Mesenteric fat pad (tissue), 1 donor: ENCODE results near the gene TBX15. TPM values are rescaled to one million over a fixed set of nuclear protein-coding genes. Genes with fewer than 3 reads are reported as not detected.

Experiments used
- DNase-seq: peaks from one replicate; pipeline ENCODE4 v3.0.0-alpha.2; 2020; ENCODE audit warnings: low spot score
- total RNA-seq: library from RNA; stranded (reverse); fragmentation: NEBNext Ultra II Directional; extraction: Animal tissue kit (Norgen Biotek cat#: 25700); gene quantifications from one replicate; pipeline ENCODE4 v1.2.1, GENCODE V29; 2021
- donor health status: DM: yes; HTN: yes; CAD: no.

The TBX15 gene
- total RNA-seq, 1 donor from 2014 or later: 10.4 TPM

DNA sequence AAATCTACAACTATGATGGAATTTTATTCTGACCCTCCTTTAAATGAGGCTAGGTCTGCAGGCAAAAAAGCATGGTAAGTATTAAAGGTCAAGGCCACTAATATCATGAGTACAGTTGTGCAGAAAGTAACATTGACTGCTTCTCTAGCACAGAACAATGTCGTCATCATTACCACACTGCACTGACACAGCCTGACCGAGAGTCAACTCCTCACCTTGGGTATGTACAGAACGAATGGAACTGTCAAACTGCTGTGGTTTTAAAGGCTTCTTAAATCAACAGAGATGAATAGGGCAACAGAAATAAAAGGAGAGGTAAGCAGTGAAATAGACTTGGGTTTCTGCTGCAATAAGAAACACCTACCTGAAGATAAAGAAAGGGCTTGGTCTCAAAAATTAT, 88.8 kb downstream of the TBX15 start:
- no peak for DNase-seq

DNA sequence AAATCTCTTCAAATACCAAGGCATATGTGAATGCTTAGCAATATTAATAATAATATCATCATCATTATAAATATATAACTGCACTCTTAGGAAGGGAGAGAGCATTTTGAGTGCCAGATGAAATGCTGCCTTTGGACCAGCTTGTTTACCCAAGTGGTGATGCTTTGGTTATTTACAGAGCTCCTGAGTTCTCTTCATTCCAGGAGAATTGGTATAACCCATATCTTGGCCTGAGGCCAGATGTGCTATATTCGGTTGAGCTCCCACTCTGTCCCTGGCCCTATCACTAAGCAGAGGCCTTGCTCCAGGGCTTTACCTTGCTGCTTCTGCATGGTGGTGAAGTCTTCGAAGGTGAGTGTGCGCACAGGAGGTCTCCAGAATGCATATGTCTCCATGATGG, 89.4 kb downstream of the TBX15 start:
- DNase-seq: no peak

DNA sequence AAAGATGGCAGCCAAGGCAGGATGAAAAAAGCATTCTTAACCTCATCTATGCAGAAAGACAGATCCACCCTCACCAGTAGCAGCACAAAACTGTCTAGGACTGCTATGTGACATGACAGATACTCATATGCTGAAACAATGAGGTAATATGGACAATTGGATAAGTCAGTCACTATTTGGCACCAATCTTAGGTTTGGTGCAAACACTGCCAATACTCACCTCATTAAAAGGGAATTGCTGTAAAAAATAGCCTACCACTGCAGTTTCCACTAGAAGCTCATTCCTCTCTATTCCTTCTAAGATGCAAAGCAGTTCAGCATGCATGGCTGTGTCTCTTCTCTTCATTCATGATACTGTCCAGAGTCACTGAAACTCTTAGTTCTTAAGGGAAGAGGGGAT, 91.7 kb downstream of the TBX15 start:
- no peak for DNase-seq

DNA sequence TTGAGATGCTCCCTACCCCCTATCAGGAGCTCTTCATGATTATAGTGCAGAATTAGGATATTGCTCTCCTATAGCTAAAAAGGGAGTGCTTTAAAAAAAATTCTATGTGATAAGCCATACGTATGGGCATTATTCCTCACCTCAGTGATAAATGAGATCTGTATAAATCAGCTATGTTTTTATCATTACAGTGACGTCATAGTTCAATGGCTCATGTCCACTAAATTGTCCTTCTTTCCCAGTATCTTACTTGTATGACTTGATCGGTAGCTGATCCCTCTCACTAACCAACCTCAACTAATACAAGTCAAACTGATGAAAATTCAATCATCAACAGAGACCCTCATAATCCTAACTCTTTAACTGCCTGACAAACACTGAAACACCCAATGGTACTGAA, 93.3 kb downstream of the TBX15 start:
- no peak for DNase-seq

DNA sequence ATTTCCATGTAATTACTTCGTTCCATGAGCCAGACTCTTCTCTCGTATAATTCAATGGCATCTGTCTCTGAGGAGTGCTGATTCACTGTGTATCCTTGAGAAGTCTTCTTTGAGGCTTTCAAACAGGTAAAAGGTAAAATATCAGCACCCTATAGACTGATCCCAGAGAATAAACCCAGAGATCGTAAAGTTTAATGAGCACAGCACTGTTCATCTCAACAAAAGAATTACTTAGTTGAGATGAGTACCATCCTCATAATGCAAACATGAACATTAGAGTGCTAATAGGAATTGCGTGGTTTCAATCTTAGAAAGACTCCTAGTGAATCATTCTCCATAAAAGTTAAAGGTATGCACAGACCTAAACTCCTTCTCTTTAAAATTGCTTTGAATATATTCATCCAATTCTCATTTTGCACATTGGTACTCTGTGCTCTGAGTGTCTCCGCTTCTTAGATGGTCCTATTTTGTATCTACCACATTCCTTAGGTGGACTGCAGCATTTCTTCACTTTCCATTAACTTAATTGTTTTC, 97.2 kb downstream of the TBX15 start:
- DNase-seq: no peak

DNA sequence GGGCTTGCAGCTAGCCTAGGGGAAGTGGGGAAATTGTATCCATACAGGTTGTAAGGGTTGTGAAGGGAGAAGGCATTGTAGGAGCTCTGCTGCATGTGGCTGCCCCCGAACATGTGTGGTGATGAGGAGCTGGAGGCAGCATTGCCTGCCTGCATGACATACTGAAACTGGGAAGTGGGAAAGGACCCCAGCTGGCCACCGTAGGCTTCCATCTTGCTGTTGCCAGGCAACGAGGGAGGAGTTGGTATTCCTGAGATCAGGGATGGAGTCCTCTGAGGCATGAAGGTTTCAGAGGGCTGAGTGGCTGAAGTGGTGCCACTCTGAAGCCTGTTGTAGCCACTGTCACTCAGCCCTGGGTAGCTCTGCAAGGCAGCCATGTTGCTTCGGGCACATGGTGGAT, 103.2 kb downstream of the TBX15 start:
- DNase-seq: no peak

DNA sequence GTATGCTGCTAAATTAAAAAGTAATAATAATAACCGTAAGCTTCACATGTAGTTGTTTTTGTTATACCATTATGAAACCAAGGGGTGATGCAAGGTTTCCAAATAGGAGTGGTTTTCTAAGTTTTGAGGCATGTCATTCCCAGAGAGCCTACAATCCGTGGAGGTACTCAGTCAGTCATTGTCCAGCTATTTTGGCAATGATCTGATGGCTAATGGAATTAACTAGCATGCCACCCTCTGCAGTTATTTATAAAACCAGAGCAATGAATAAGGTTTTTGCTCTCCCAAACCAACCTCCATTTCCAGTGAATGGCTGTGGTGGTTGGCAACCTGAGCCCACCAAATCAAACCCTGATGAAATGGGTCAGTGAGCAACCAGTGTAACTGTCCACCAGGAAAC, 106.4 kb downstream of the TBX15 start:
- DNase-seq: no peak

DNA sequence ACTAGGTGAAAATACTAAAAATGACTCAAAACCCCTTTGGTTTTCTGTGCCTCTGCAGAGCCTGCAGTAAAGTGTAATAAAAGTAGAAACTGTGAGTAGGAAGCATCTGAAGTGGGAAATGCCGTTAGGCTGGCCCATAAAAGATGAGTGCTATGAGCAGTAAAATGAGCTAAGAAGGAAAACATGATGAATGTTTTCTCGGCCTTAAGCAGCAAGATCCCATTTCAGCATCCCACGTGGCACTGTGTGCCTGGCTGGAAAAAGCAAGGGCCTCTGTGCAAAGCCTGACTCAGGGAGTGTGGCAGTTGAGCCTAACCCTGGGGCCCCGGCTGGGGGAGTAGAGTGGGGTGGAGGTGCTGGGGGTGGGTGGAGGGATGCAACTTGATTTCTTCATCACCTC, 109.5 kb downstream of the TBX15 start:
- DNase-seq: no peak

DNA sequence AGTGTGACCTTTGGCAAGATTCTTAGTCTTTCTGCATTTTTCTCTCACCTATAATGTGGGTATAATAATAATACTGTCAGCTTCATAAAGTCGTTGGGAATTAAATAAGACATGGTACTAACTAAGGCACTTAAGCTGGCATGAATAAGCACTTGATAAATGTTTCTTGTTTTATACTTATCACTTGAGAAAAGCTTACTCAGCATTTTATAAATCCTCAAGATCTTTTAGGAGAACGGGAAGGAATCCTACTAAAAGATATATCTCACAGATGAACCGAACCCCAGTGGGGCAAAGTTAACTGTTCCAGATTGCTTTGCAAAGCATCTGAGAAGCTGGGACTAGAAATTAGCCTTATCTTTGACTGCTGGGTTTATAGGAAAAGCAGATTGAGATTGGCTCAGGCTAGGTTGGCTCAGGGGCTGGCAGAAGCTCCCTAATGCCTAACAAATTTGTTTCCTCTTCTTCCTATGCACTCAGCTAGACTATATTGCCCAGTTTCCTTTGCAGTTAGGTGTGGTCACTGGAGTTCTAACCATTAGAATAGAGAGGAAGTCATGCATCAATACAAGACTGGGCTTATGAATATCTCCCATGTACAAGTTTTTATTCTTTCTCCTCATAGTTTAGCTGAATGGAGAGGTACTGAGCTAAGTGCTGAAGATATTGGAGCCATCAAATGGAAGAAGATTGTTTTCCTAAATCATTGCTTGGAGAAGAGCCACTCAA, 110.3 kb downstream of the TBX15 start:
- DNase-seq: no peak

DNA sequence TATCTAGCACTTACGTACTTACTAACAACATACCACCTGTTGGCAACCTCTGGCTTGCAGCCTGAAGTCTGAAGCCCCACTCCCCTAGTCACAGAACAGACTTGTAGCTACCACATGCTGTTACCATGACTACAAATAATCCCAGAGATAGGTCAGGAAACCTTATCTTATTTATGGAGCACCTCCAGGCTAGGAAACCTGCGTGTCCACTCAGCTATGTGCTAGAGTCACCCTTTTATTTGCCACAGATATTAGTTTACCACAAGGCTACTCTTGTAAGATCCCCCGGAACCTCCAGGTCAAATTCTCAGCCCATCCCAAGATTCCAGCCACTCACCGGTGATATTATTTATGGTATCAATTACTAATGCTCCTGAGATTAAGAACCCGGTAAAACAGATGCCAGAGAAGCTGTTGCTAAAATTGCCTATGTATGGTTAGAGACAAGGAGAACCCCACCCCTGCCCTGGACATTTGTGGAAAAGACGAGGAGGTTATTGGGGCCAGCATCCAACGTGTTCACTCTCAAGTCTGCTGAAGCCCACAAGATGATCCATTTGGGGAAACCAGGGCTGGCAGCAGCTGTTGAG, 116.5 kb downstream of the TBX15 start:
- DNase-seq: no peak

DNA sequence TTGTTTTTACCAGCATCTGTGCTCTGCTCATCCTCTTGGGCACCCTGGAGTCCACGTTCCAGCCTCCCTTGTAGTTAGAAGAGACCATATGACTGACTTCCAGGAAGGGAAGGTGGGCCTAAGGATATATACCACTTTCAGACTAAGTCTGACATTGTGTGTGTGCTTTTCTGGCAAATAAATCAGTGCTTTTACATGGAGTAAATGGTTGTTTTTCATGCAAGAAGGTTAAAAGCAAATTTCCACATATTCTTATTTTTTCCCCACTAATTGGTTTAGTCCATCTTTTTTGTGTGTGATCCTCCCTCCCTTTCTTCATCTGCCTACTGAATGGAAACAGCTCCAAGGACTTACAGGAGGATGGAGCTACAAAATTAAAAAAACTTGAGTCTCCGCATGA, 119.8 kb downstream of the TBX15 start:
- no peak for DNase-seq

DNA sequence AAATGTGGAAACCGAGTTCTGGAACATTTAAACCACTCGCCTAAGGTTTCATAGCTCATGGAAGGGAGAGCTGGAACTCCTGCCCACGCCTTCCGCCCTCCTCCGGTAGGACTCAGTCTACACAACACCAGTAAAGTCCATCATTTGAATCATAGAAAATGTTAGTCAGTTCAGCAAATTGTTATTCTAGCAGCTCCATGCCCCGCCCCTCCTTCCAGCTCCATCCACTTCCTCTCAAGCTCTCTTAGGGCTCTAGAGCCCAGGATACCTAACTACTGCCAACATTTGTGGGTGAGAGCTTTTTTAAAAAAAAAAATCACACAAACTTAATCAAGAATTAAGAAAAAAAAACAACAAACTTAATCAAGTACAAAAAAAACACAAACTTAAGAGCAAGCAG, 121.8 kb downstream of the TBX15 start:
- DNase-seq: no peak

DNA sequence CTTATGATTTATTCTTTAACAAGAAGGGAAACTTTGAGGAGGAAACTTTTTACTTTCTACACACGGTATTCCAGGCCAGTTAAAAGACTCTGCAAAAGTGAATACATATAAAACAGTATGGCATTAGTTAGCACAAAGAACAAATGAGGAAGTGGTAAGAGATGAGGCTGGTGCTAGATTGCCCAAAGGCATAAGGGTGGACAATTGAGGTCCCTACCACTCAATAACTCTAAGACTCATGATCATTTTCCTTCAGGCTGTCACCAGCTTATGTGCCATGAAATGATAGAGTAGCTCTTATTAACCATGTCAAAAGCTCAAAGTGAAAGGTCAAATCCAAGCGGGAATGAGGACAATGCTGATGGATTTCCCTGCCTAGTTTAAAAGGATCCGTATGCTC, 124.5 kb downstream of the TBX15 start:
- no peak for DNase-seq

DNA sequence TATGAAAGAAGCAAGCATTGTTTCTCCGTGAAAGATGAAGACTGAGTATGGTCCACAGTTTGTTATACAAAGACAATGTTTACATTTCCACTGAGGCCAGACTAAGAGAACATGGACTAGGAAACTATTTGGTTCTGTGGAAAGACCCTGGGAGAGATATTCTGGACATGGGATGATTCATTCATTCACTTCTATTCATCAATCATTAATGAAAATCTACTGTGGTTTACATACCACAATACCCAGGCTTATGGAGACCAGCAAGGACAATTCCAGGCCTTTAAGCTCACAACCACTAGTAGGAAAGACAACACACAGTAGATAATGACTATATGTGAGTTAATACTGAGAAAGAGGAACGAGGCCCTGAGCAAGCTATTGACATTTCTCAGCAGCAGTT, 125.4 kb downstream of the TBX15 start:
- no peak for DNase-seq

DNA sequence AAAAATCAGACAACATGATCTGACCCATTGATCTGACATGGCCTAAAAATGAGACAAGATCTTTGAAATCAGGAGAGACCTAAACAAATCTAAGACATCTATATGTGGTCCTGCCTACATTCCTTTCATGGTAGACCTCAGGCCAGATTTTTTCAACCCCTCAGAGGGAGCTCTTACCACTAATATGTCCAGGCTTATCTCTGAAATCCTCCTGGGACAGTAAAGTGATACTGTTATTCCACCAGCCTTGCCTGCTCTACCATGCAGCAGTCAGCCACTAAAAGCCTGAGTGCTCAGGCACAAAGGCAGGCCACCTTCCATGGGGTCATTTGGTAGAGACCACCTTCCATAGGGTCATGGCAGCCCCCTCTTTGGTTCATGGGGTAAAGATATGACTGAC, 126.9 kb downstream of the TBX15 start:
- no peak for DNase-seq

DNA sequence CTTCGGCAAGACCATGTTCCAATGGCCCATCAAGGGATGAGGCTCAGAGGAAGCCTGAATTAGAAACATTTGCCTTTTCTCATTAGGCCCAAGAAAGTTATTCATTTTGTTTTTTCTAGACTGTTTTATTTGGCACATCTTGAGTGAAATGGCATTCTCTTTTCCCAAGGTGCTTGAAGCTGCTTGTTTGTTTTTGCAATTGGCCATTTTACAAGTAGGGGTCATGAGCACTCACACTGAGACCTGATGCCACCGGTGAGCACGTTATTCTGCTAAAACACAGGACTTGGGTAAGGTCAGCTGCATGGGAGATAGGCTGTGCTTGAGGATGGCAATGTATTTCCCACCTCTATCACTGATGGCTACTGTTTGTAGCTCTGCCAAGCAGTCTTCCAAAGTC, 128.1 kb downstream of the TBX15 start:
- no peak for DNase-seq

DNA sequence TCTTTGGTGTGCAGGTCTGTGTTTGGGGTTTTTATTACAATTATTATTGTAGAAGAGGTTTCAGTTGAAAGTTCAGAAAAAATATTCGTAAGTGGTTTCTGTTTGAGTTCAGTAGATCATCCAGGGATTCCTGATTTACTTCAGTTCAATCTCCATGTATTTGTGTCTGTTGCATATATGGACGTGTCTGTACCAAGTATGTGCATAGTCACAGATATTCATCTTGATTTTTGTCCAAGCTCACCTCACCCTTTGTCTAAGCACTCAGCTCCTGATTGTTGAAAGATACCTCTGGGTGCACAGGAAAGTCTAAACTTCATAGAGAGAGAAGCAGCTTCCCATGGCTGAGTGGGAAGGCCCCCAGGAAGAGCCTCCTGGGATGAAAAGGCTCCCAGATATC, 141.7 kb downstream of the TBX15 start:
- DNase-seq: no peak

DNA sequence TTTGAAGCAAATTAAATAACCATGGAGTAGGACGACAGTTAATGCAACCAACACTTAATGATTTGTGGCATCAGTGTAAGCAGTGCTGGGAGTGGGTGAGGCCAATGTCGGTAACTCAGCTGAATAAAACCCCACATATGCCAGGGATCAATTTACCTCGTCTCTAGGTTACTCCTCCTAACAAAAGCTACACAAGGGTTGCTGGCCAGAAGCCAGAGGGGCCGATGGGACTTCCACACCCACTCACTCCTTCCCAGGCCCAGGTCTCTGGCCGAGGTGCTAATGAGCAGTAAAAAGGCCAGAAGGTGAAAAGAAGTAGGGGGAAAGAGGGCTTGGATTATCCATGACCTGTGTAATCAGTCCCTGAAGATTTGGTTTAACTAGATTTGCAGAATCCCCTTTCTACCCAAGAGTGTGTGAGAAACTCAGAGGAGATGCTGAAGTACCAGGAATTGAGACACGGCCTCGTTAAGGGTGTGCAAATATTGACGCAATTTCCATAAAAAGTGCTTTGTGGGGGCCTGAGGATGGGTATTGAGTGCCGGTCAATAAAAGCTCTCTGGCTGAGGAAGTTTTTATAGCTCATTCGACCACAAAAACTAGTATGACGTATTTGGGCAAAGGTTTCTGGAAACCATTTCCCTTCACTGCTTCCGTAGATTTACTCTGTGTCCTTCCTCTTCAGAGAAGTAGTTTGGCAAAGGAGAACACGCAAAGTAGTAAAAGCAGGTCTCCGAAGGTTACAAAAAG, 145.5 kb downstream of the TBX15 start:
- no peak for DNase-seq

DNA sequence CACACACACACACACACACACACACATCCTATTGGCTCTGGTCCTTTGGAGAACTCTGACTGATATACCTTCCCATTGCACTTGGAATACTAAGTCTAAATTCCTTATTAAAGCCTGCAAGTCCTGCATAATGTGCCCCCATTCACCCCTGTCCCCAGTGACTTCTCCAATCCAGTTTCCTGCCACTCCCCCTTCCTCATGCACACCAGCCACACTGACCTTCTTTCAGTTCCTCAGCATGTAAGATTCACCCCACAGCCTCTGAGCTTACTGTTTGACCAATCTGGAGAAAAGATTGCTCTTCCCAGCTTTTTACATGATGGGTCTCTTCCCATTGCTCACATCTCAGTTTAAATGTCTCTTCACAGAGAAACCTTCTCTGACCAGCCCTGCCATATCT, 146.6 kb downstream of the TBX15 start:
- no peak for DNase-seq
